Liver (tissue), 9 donors: Measurements from ENCODE around the gene VWA2. TPM values are rescaled to one million over a fixed set of nuclear protein-coding genes. Genes with fewer than 3 reads are reported as not detected.

Experiments used
- DNase-seq: peaks from one replicate; pipeline ENCODE4 v3.0.0-alpha.2; 2017; ENCODE audit warnings: low spot score
- H3K27ac ChIP-seq, 2 donors: one replicate each; pipeline ENCODE4 v1.7.0; 2013; ENCODE audit warnings: inconsistent platforms in 2 of 2, low read length in 2 of 2, control low read depth in 1 of 2, low read depth in 1 of 2, mild to moderate bottlenecking in 1 of 2
- H3K27me3 ChIP-seq, 4 donors: one replicate each; pipeline versions ENCODE4 v1.6.1 to v1.7.0; 2013; ENCODE audit warnings: low read length in 3 of 4, inconsistent platforms in 1 of 4, mild to moderate bottlenecking in 1 of 4, moderate library complexity in 1 of 4; ENCODE audit not compliant: control insufficient read depth in 4 of 4, insufficient read depth in 4 of 4
- H3K36me3 ChIP-seq, 4 donors: one replicate each; pipeline versions ENCODE4 v1.6.1 to v1.7.0; 2013; ENCODE audit warnings: low read length in 3 of 4, mild to moderate bottlenecking in 3 of 4, low read depth in 1 of 4, moderate library complexity in 1 of 4; ENCODE audit not compliant: control insufficient read depth in 4 of 4, insufficient read depth in 3 of 4
- H3K4me1 ChIP-seq, 4 donors: one replicate each; pipeline versions ENCODE4 v1.6.1 to v1.7.0; 2013; ENCODE audit warnings: low read length in 3 of 4, mild to moderate bottlenecking in 3 of 4, moderate library complexity in 1 of 4; ENCODE audit not compliant: control insufficient read depth in 4 of 4, insufficient read depth in 4 of 4
- H3K4me3 ChIP-seq, 3 donors: one replicate each; pipeline versions ENCODE4 v1.6.1 to v1.7.0; 2013; ENCODE audit warnings: low read length in 3 of 3, control low read depth in 1 of 3, low read depth in 1 of 3, mild to moderate bottlenecking in 1 of 3
- H3K9ac ChIP-seq, 2 donors: one replicate each; pipeline ENCODE4 v1.7.0; 2013; ENCODE audit warnings: low read length in 2 of 2, mild to moderate bottlenecking in 2 of 2, moderate library complexity in 2 of 2, control low read depth in 1 of 2, low read depth in 1 of 2
- H3K9me3 ChIP-seq, 4 donors: one replicate each; pipeline versions ENCODE4 v1.6.1 to v1.7.0; 2013; ENCODE audit warnings: low read length in 3 of 4; ENCODE audit not compliant: control insufficient read depth in 4 of 4
- ATF3 ChIP-seq: IDR thresholded peaks from 2 replicates; pipeline ENCODE4 v1.6.1; 2016; ENCODE audit warnings: antibody characterized with exemption
- EGR1 ChIP-seq, 2 donors: IDR thresholded peaks; 2 replicates each; pipeline ENCODE4 v1.6.1; 2016 to 2018; ENCODE audit warnings: antibody characterized with exemption in 2 of 2, low read depth in 2 of 2
- FOXA1 ChIP-seq: IDR thresholded peaks from 2 replicates; pipeline ENCODE4 v1.6.1; 2016; ENCODE audit warnings: antibody characterized with exemption
- FOXA2 ChIP-seq: IDR thresholded peaks from 2 replicates; pipeline ENCODE4 v1.6.1; 2016; ENCODE audit warnings: antibody characterized with exemption
- GABPA ChIP-seq, 2 donors: IDR thresholded peaks in 1 of 2; conservative IDR thresholded peaks in 1 of 2; 2 replicates each; pipeline ENCODE4 v1.6.1; 2016; ENCODE audit warnings: antibody characterized with exemption in 2 of 2, mild to moderate bottlenecking in 1 of 2, moderate library complexity in 1 of 2
- HNF4A ChIP-seq, 2 donors: conservative IDR thresholded peaks; 2 replicates each; pipeline ENCODE4 v1.6.1; 2016; ENCODE audit warnings: antibody characterized with exemption in 2 of 2, mild to moderate bottlenecking in 2 of 2
- HNF4G ChIP-seq: IDR thresholded peaks from 2 replicates; pipeline ENCODE4 v1.6.1; 2016; ENCODE audit warnings: antibody characterized with exemption
- MAX ChIP-seq: IDR thresholded peaks from 2 replicates; pipeline ENCODE4 v1.6.1; 2016; ENCODE audit warnings: antibody characterized with exemption
- NR2F2 ChIP-seq: IDR thresholded peaks from 2 replicates; pipeline ENCODE4 v1.6.1; 2016; ENCODE audit warnings: antibody characterized with exemption
- RAD21 ChIP-seq, 2 donors: IDR thresholded peaks; 2 replicates each; pipeline ENCODE4 v1.6.1; 2016; ENCODE audit warnings: antibody characterized with exemption in 2 of 2, mild to moderate bottlenecking in 2 of 2
- RXRA ChIP-seq, 2 donors: IDR thresholded peaks; 2 replicates each; pipeline ENCODE4 v1.6.1; 2017 to 2018; ENCODE audit warnings: antibody characterized with exemption in 2 of 2, mild to moderate bottlenecking in 1 of 2
- SP1 ChIP-seq: IDR thresholded peaks from 2 replicates; pipeline ENCODE4 v1.6.1; 2018; ENCODE audit warnings: antibody characterized with exemption, mild to moderate bottlenecking
- TAF1 ChIP-seq: conservative IDR thresholded peaks from 2 replicates; pipeline ENCODE4 v1.6.1; 2016; ENCODE audit warnings: antibody characterized with exemption, mild to moderate bottlenecking
- ZBTB33 ChIP-seq: IDR thresholded peaks from 2 replicates; pipeline ENCODE4 v1.6.1; 2016; ENCODE audit warnings: antibody characterized with exemption
- WGBS: extraction: QIAGEN DNeasy Blood & Tissue Kit; methylation state at CpG from one replicate; pipeline ENCODE4 v1.1.7; 2013; 5-methylcytosine and 5-hydroxymethylcytosine counted together
- polyA plus RNA-seq, 2 donors: library from polyadenylated mRNA; stranded (reverse) in 1 of 2; unstranded in 1 of 2; fragments of 200-250 nt in 1 of 2; fragments of >200 nt in 1 of 2; fragmentation: Nextera tagmentation in 1 of 2; extraction: Ambion mirVana in 1 of 2; gene quantifications; one replicate each; pipeline versions ENCODE4 v1.2.1 to v1.2.3, GENCODE V29; 2013 to 2015
- total RNA-seq, 2 donors: library from RNA; depleted of rRNA; stranded (reverse); fragments of >200 nt; gene quantifications; one replicate each; pipeline ENCODE4 v1.2.3, GENCODE V29; 2014
- TF ChIP-seq, protein P1 (sequence below): IDR thresholded peaks from 2 replicates; pipeline ENCODE4 v1.6.1; 2016; ENCODE audit warnings: antibody characterized with exemption, mild to moderate bottlenecking
- TF ChIP-seq, protein P2 (sequence below): fragments of 150-350 bp; IDR thresholded peaks from 2 replicates; pipeline ENCODE4 v1.5.1; 2017; ENCODE audit warnings: improper control_type of control experiment, low read depth, low read length; ENCODE audit not compliant: missing input control
- donor health status: healthy.
- donor health status: healthy.
- donor health status: healthy.
- donor health status: healthy.
- donor health status: healthy.

VWA2 gene
- total and polyA plus RNA-seq, 4 donors, result 0.05 to 0.25 TPM; not detected in 2

DNA sequence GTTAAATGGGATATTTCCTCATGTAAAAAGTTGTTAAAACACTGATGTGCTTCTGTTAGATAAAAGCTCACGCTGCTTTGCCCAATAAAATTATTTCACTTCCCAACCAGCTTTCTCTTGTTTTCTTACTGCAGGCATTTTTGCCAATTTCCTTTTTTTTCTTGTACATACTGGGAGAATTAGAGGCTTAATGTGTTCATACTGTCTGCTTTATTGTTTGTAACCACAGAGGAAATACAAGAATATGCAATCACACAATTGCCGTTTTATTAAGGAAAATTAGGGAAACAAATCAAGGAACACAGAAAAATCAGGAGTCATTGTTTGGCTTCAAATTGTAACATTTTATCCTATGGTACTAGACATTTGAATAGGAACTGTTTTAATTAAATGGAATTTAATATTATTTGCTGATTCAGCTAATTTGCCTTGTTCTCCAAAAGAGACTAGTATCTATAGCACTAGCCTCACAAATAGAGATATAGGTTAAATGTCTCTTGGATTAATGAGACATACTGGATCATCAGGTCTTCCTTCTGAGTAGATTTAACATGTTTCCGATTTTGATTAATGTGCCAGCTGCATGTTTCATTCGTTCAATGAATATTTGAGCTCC is 6.4 kb upstream of the VWA2 start:
- Histone ChIP-seq H3K27me3 (peaks cover 0 to 8% (median 0%) of the 10 kb centered on the region in 4 donors), H3K27ac (no peak overlapping the region), H3K36me3 (peaks cover 0 to 1% (median 0%) of the 10 kb centered on the region in 4 donors), H3K4me3 (no peak overlapping the region), H3K4me1 (no peaks in the 10 kb centered on the region), H3K9ac (no peak overlapping the region), H3K9me3 (no peaks in the 10 kb centered on the region)
- 79% methylated on average over 4 of the region's 4 CpGs for WGBS
- no peak for DNase-seq
- TF ChIP-seq HNF4A (conservative IDR thresholded peaks at IDR 0.05), result no peak
- no peak for TF ChIP-seq FOXA2
- TF ChIP-seq ZBTB33, result no peak
- TF ChIP-seq MAX, result no peak
- TF ChIP-seq GABPA (IDR thresholded peaks at IDR 0.05 in 1 of 2, conservative IDR thresholded peaks at IDR 0.05 in 1 of 2), result no peak
- TF ChIP-seq, protein P1, sequence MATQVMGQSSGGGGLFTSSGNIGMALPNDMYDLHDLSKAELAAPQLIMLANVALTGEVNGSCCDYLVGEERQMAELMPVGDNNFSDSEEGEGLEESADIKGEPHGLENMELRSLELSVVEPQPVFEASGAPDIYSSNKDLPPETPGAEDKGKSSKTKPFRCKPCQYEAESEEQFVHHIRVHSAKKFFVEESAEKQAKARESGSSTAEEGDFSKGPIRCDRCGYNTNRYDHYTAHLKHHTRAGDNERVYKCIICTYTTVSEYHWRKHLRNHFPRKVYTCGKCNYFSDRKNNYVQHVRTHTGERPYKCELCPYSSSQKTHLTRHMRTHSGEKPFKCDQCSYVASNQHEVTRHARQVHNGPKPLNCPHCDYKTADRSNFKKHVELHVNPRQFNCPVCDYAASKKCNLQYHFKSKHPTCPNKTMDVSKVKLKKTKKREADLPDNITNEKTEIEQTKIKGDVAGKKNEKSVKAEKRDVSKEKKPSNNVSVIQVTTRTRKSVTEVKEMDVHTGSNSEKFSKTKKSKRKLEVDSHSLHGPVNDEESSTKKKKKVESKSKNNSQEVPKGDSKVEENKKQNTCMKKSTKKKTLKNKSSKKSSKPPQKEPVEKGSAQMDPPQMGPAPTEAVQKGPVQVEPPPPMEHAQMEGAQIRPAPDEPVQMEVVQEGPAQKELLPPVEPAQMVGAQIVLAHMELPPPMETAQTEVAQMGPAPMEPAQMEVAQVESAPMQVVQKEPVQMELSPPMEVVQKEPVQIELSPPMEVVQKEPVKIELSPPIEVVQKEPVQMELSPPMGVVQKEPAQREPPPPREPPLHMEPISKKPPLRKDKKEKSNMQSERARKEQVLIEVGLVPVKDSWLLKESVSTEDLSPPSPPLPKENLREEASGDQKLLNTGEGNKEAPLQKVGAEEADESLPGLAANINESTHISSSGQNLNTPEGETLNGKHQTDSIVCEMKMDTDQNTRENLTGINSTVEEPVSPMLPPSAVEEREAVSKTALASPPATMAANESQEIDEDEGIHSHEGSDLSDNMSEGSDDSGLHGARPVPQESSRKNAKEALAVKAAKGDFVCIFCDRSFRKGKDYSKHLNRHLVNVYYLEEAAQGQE, result no peak

GRCh38 chr10:114233482-114233881 is 5.6 kb upstream of the VWA2 start:
- Histone ChIP-seq H3K9ac (no peak overlapping the region), H3K9me3 (no peaks in the 10 kb centered on the region), H3K36me3 (peaks cover 0 to 1% (median 0%) of the 10 kb centered on the region in 4 donors), H3K27me3 (peaks cover 0 to 8% (median 2%) of the 10 kb centered on the region in 4 donors), H3K4me1 (no peaks in the 10 kb centered on the region), H3K4me3 (no peak overlapping the region), H3K27ac (no peak overlapping the region)
- WGBS, result 63% methylated on average over 6 of the region's 6 CpGs
- TF ChIP-seq, protein P2, sequence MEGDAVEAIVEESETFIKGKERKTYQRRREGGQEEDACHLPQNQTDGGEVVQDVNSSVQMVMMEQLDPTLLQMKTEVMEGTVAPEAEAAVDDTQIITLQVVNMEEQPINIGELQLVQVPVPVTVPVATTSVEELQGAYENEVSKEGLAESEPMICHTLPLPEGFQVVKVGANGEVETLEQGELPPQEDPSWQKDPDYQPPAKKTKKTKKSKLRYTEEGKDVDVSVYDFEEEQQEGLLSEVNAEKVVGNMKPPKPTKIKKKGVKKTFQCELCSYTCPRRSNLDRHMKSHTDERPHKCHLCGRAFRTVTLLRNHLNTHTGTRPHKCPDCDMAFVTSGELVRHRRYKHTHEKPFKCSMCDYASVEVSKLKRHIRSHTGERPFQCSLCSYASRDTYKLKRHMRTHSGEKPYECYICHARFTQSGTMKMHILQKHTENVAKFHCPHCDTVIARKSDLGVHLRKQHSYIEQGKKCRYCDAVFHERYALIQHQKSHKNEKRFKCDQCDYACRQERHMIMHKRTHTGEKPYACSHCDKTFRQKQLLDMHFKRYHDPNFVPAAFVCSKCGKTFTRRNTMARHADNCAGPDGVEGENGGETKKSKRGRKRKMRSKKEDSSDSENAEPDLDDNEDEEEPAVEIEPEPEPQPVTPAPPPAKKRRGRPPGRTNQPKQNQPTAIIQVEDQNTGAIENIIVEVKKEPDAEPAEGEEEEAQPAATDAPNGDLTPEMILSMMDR, result no peak
- no peak for TF ChIP-seq SP1
- no peak for TF ChIP-seq TAF1
- TF ChIP-seq RAD21 (IDR thresholded peaks at IDR 0.05), result no peak
- no peak for TF ChIP-seq ATF3
- no peak for TF ChIP-seq RXRA (IDR thresholded peaks at IDR 0.05)
- TF ChIP-seq EGR1 (IDR thresholded peaks at IDR 0.05; ENCODE audit: low read depth in 2 of 2), result no peak
- TF ChIP-seq HNF4A (conservative IDR thresholded peaks at IDR 0.05), result no peak
- TF ChIP-seq MAX, result no peak
- TF ChIP-seq GABPA (IDR thresholded peaks at IDR 0.05 in 1 of 2, conservative IDR thresholded peaks at IDR 0.05 in 1 of 2), result no peak
- TF ChIP-seq, protein P1, result no peak
- TF ChIP-seq ZBTB33, result no peak
- no peak for TF ChIP-seq FOXA1
- no peak for TF ChIP-seq NR2F2
- no peak for TF ChIP-seq HNF4G
- no peak for DNase-seq
